Activated CD8-positive, alpha-beta memory T cell treated with anti-CD3 and anti-CD28 coated beads, Interleukin-2, amount 50 U/mL, for 24 hours (primary cell): Measurements from ENCODE around the gene WDR88.
"Not testable (repeated sequence)": the region's sequence is repeated elsewhere in the genome, so short reads cannot be mapped to it uniquely, and the experiment has no call there.

ENCODE experiments used
- DNase-seq: peaks from one replicate; pipeline ENCODE4 v3.0.0-alpha.2; 2020; ENCODE audit errors: extremely low read depth

The WDR88 gene

DNA sequence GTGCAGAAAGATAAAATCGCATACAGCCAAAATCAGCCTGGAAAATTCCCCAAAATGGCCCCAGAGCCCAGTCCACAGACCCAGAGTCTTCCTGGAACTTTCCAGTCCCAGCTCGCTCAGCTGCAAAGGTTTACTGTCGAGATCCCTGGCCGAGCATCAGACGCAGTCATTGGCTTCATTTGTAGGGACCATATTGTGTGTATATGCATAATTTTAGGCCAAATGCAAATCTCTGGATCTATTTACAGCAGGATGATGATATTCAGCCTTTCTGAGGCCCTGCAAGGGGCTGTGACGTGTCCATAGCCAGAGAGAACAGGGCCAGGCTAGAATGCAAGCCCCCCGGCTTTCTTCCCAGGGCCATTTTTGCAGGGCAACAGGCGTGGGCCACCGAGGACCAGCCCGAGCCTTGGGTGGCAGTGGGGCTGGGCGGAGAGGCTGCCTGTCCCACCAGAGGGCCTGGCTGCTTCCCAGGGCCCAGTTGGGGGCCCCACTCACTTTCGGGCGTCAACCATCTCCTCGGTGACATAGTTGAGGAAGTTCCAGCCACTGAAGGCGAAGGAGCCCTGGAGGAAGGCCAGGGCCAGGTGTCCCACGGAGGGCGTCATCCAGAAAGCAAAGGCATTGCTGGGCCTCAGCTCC is 80.0 kb downstream of the WDR88 start:
- no peak for DNase-seq

DNA sequence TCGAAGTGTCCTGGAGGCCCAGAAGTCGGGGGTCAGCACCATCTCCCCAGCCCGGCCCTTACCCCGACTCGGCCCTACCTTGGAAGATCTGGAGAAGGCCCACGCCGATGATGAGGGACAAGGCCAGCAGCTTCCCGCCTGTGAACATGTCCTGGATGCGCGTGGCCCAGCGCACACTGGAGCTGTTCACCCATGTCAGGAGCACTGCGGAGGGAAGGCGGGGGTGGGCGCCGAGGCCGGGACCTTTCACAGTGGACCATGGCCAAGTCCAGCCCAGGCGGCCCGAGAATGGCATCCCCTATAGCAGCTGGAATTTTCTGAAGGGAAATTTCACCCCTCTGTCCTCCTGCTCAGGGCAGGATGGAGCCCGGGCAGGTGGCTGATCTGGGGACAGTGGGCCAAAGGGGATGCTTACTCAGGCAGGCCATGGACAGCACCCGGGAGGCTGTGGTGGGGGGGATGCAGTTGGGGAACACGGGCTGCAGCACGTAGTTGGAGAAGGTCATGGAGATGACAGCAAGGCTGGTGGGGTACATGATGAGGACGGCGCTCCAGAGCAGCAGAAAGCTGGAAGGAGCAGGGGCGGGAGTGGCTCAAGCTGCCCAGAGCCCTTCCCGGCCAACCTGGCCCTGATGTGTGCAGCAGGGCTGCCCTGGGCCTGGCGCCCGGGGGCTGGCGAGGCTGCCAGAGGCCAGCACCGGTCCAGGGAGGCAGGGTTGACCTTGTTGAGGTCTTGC is 80.7 kb downstream of the WDR88 start:
- no peak for DNase-seq

DNA sequence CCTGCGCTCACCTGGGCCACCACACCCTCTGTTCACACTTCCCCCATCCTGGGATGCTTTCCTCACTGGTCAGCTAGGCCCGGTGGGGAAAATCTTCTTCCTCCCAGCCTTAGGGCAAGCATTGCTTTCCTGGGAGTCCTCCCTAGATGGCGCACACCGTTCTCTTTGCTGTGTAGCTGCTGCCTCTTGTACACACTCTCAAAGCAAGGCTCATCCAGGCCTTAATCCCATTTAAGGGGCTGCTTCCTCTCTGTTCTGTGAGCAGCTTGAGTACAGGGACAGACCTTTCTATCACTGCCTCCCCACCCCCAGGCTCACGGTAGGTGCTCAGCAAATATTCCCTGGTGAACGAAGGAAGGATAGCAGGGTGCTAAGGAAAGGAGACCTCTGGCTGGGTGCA is 82.7 kb downstream of the WDR88 start:
- no peak for DNase-seq

DNA sequence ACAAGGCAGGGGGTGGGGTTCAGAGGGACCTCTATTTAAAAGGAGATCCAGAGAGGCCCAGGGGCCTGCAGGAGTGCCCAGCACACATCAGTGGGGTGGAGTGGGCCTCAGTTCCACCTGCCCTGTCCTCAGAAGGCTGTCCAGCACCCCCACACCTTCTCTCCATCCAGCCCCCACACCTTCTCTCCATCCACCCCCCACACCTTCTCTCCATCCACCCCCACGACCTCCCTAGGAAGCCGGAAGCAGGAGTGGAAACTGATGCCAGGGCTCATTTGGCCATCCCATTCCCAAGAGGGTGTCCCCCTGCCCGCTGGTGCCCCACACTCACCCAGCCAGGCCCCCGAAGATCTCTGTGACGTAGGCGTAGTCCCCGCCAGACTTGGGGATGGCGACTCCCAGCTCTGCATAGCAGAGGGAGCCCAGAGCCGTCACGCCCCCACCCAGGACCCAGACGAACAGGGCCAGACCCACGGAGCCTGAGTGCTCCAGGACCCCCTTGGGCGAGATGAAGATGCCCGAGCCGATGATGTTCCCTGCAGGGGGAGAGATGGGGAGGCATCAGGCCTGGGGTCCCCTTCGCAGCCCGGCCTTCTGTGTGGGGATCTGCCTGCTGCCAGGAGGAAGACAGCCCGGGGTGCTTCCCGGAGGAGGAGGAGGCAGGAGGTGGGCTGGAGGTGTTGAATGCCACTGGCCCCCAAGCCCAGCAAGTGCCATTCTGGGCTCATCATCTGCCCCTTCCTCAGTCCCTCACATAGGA is 83.7 kb downstream of the WDR88 start:
- DNase-seq: no peak

DNA sequence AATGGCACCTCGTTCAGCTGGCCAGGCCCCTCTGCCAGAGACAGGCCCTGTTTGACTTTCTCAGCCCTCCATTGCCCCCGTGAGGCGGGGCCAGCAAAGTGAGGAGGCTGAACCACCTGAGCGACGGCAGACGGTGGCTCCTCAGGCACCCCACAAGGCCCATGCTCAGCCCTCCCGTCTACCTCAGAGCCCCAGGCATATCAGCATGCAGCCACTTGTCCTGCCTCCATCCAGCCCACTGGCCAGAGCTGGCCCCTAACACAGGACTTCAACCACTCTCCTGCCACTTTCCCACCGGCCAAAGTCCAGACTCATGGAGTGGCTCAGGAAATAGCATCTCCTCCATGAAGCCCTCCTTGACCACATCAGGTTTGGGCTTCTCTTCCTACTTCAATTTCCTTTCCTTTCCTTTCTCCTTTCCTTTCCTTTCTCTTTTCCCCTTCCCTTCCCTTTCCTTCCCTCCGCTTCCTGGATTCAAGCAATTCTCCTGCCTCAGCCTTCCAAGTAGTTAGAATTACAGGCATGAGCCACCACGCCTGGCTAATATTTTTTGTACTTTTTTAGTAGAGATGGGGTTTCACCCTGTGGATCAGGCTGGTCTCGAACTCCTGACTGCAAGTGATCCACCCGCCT is 84.4 kb downstream of the WDR88 start:
- DNase-seq: no peak

DNA sequence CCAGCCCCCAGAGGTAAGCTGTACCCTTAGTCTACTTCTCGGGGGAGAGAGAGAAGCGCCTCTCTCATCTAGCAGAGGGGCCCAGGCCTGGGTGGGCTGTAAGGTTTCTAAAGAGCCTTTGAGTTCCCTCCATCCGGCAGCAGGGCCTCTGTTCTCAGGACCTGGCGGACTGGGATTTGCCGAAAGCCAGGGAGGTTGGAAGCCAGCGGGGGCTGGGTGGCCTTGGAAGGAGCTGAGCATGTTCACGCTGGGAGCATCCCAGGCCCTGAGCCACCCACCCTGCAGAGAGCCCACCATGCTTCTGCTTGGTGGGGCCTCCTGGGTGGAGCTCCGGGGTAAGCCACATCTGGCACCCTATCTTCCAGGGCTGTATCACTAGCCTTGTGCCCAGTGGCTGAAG is 86.0 kb downstream of the WDR88 start:
- no peak for DNase-seq

DNA sequence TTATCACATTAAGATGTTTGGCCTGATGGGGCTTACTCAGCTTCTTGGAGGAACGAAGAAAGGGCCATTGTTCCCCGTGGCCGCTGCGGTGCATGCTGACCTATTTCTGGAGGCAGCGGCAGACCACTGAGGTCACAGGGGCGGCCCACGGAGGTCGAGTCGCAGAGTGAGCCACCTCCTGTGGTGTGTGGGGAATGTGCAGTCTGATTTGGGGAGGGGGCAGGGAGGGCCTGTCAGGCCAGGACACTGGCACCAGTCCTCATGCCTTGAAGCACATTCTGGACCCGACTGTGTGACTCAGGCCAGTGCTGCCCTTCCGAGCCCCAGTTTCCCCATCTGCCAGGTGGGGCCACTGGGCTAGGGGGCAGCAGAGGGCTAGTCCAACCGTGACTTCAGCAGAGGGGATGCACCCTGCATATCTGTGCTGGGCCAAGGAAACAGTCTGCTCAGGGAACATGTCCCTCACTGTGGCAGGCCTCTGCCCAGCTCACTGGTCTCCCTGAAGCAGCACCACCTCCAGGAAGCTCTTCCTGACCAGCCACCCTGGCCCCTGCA is 87.4 kb downstream of the WDR88 start:
- DNase-seq: no peak

DNA sequence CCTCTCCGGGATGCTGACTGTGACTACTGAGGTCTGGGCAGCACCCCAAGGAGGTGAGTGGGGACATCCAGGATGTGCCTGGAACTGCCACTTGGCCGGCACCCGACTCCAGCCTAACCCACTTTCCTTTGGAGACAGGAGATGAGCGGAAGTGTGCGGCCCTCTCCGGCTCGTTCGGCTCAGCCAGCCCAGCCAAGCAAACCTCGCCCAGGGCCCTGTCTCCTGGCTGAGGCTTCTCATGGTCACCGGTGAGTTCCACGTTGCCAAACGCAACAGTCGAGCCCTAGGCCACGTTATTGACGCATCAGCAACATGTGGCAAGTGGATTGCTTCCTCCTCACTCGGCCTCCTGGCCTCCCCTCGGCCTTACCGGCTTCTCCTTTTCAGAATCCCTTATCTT is 88.2 kb downstream of the WDR88 start:
- DNase-seq: no peak

DNA sequence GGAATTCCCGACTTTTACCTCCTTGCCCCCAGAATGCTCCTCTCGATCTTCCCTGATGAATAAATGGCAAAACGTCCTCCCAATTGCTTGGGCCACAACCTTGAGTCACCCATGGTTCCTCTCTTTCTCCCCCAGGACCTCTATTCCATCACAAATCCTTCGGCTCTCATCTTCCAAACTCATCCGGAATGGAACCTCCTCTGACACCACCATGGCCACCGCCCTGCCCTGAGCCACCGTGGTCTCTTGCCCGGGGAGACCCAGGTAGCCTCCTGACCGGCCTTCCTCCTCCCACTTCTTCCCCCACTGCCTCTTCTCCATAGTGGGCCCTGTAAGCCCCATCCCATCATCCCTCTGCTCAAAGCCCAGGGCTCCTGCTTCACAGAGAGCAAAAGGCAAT is 88.8 kb downstream of the WDR88 start:
- no peak for DNase-seq

DNA sequence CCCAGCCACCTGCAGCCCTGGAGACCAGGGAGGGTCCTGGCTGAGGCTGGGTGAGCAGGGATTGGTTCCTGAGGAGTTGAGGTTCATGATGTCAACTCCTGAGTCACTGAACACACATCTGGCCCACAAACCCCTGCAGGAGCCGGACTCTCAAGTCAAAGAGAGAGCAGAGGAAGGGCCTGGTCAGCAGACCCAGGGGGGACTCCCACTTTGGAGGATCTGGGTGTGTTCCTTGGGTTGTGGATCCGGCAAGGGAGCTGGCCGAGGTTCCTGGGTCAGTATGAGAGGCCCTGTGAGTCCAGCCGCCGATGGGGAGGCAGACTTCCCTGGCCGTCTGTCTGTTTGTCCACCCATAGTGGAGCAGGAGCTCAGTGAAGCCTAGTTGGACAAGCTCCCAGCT is 89.7 kb downstream of the WDR88 start:
- no peak for DNase-seq

DNA sequence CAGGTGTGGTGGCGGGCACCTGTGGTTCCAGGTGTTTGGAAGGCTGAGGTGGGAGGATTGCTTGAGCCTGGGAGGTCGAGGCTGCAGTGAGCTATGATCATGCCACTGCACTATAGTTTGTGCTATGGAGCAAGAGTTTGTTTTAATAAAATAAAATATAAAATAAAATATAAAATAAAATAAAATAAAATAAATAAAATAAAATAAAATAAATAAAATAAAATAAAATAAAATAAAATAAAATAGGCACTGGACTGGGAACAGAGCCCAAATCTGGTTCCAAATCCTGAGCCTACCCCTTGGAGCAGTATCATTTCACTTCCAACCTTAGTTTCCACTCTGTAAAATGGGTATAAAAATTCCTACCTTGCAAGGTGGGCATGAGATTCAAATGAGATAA is 90.3 kb downstream of the WDR88 start:
- DNase-seq: not testable (repeated sequence)

DNA sequence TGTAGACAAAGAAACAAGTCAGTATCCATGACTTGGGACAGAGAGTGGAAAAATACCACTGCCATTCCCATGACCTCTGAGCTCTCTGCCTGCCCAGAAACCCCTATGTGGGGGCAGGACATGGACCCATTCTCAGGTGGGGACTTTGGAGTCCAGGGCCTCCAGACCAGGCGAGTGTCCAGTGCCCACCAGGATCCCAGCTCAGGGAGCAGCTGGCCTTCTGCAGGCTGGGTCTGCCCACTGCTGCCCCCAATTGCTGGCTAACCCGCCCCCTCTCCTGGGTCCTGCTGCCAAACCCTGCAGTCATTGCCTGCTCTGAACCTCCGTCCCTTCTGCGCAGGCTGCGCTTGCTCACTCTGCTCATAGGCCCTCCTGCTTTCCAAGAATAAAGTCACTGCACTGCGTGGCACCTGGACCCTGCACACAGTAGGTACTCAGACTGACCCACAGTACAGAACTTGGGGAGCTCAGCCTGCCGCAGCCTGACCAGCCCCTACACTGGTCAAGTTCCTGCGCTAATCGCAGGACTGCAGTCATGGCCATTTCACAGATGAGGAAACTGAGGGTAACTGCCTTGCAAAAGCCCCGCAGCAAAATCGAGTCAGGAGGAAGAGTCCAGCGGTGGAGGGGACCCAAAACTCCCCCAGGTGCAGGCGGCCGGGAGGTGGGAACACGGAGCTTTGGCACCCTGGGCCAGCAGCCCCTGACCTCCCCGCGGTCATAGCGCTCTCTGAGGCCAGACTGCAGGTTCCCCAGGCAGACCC is 93.0 kb downstream of the WDR88 start:
- DNase-seq: no peak
